ENCODE data around the gene WBP11. TPM values are rescaled to one million over a fixed set of nuclear protein-coding genes. Genes with fewer than 3 reads are reported as not detected.
"Not testable (repeated sequence)": the region's sequence is repeated elsewhere in the genome, so short reads cannot be mapped to it uniquely, and the experiment has no call there.

The WBP11 gene
- total RNA-seq, 1 experiment from 2014 or later, result 108 TPM

- Mint-ChIP-seq H3K36me3 (ENCODE audit: insufficient read depth in 1 of 3, low read depth in 3 of 3) (peaks cover 27 to 48% (median 36%) of the 10 kb centered on the region in 3 experiments), H3K27ac (no peak overlapping the region), H3K9me3 (peaks cover 42 to 43% of the 10 kb centered on the region in 2 experiments), H3K4me3 (no peak overlapping the region), H3K27me3 (ENCODE audit: low read depth) (no peaks in the 10 kb centered on the region), H3K4me1 (no peaks in the 10 kb centered on the region)
- no peak overlapping the region for H2BK20ac ChIP-seq (ENCODE audit: low read depth, low read length, poor library complexity, severe bottlenecking)
- no peak overlapping the region for H3K56ac ChIP-seq (ENCODE audit: insufficient read length, low read depth, low read length)
- H3K79me2 ChIP-seq (ENCODE audit: insufficient read depth, low read length), result no peaks in the 10 kb centered on the region
- no peak overlapping the region for H4K91ac ChIP-seq (ENCODE audit: insufficient read length, low read depth, low read length)
- no peak overlapping the region for H2AFZ ChIP-seq (ENCODE audit: low read length)
- H2BK12ac ChIP-seq (ENCODE audit: insufficient read length, low read depth, low read length), result no peak overlapping the region
- no peak overlapping the region for H4K5ac ChIP-seq (ENCODE audit: insufficient read length, low read depth, low read length)
- no peak overlapping the region for H2AK5ac ChIP-seq (ENCODE audit: insufficient read length, low read length)
- no peaks in the 10 kb centered on the region for H3K4me1 ChIP-seq (ENCODE audit: insufficient read depth, low read length)
- H2BK15ac ChIP-seq (ENCODE audit: low read depth, low read length), result no peak overlapping the region
- no peaks in the 10 kb centered on the region for H3K23me2 ChIP-seq (ENCODE audit: insufficient read length, low read depth, low read length, poor library complexity, severe bottlenecking)
- peaks cover 20% of the 10 kb centered on the region for H3K9me3 ChIP-seq (ENCODE audit: control insufficient read depth, low read depth, low read length)
- WGBS (ENCODE audit: extremely low coverage, insufficient read length, low lambda C conversion rate), result no CpG with 5 or more reads among the region's 4 CpGs
- H3K27ac ChIP-seq (ENCODE audit: insufficient read length, low read depth, low read length), result no peak overlapping the region
- H2BK120ac ChIP-seq (ENCODE audit: low read depth, low read length, poor library complexity, severe bottlenecking), result no peak overlapping the region
- no peak overlapping the region for H4K8ac ChIP-seq (replicated peaks; ENCODE audit: insufficient read length, low read depth, low read length)
- no peak overlapping the region for H2BK5ac ChIP-seq (ENCODE audit: insufficient read length, low read length)
- no peak overlapping the region for H3K14ac ChIP-seq (ENCODE audit: insufficient read depth, low read length)
- no peaks in the 10 kb centered on the region for H4K20me1 ChIP-seq (ENCODE audit: control insufficient read depth, insufficient read depth, insufficient read length)
- TF ChIP-seq, protein P1, sequence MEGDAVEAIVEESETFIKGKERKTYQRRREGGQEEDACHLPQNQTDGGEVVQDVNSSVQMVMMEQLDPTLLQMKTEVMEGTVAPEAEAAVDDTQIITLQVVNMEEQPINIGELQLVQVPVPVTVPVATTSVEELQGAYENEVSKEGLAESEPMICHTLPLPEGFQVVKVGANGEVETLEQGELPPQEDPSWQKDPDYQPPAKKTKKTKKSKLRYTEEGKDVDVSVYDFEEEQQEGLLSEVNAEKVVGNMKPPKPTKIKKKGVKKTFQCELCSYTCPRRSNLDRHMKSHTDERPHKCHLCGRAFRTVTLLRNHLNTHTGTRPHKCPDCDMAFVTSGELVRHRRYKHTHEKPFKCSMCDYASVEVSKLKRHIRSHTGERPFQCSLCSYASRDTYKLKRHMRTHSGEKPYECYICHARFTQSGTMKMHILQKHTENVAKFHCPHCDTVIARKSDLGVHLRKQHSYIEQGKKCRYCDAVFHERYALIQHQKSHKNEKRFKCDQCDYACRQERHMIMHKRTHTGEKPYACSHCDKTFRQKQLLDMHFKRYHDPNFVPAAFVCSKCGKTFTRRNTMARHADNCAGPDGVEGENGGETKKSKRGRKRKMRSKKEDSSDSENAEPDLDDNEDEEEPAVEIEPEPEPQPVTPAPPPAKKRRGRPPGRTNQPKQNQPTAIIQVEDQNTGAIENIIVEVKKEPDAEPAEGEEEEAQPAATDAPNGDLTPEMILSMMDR (conservative IDR thresholded peaks at IDR 0.05), result no peak
- no peak overlapping the region for H3K4ac ChIP-seq (ENCODE audit: low read depth, low read length)
- no peak overlapping the region for H3K18ac ChIP-seq (ENCODE audit: insufficient read length, low read depth, low read length)
- H3K27me3 ChIP-seq (ENCODE audit: insufficient read depth, low read length), result no peaks in the 10 kb centered on the region
- H3T11ph ChIP-seq (ENCODE audit: low read length), result no peak overlapping the region
- no peak overlapping the region for H3K4me2 ChIP-seq (ENCODE audit: insufficient read depth, insufficient read length, low read length)
- H3K23ac ChIP-seq (ENCODE audit: insufficient read length, low read depth, low read length), result no peak overlapping the region
- H3K79me1 ChIP-seq (ENCODE audit: insufficient read depth, low read depth, low read length, poor library complexity, severe bottlenecking), result no peaks in the 10 kb centered on the region
- no peak overlapping the region for H3K9ac ChIP-seq (ENCODE audit: extremely low read depth, insufficient read length, low read length)
- DNase-seq, result no peak
These were observed 62.1 kb downstream of the WBP11 start for GRCh38 chr12:14741153-14741552.

DNA sequence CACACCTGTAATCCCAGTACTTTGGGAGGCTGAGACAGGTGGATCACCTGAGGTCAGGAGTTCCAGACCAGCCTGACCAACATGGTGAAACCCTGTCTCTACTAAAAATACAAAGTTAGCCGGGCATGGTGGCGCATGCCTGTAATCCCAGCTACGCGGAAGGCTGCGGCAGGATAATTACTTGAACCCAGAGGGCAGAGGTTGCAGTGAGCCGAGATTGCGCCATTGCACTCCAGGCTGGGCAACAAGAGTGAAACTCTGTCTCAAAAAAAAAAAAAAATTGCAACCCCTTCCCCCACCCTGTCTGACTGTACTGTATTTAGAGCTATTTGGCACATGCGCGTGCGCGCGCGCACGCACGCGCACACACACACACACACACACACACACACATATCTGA, 66.8 kb downstream of the WBP11 start:
- not testable (repeated sequence) for H3K9ac ChIP-seq (ENCODE audit: extremely low read depth, insufficient read length, low read length); H3T11ph ChIP-seq (ENCODE audit: low read length); H2BK5ac ChIP-seq (ENCODE audit: insufficient read length, low read length); H2BK15ac ChIP-seq (ENCODE audit: low read depth, low read length); H3K23me2 ChIP-seq (ENCODE audit: insufficient read length, low read depth, low read length, poor library complexity, severe bottlenecking); H4K20me1 ChIP-seq (ENCODE audit: control insufficient read depth, insufficient read depth, insufficient read length); H3K27me3 ChIP-seq (ENCODE audit: insufficient read depth, low read length); H3K23ac ChIP-seq (ENCODE audit: insufficient read length, low read depth, low read length); DNase-seq; H2BK20ac ChIP-seq (ENCODE audit: low read depth, low read length, poor library complexity, severe bottlenecking); H2BK12ac ChIP-seq (ENCODE audit: insufficient read length, low read depth, low read length); H3K4me1 Mint-ChIP-seq; H4K8ac ChIP-seq (replicated peaks; ENCODE audit: insufficient read length, low read depth, low read length); H3K56ac ChIP-seq (ENCODE audit: insufficient read length, low read depth, low read length); H2BK120ac ChIP-seq (ENCODE audit: low read depth, low read length, poor library complexity, severe bottlenecking); H3K79me1 ChIP-seq (ENCODE audit: insufficient read depth, low read depth, low read length, poor library complexity, severe bottlenecking); H3K9me3 Mint-ChIP-seq; H3K79me2 ChIP-seq (ENCODE audit: insufficient read depth, low read length); H3K4me1 ChIP-seq (ENCODE audit: insufficient read depth, low read length); H3K4me2 ChIP-seq (ENCODE audit: insufficient read depth, insufficient read length, low read length); H2AFZ ChIP-seq (ENCODE audit: low read length); H3K9me3 ChIP-seq (ENCODE audit: control insufficient read depth, low read depth, low read length); H3K4ac ChIP-seq (ENCODE audit: low read depth, low read length); H3K14ac ChIP-seq (ENCODE audit: insufficient read depth, low read length); H4K5ac ChIP-seq (ENCODE audit: insufficient read length, low read depth, low read length); H2AK5ac ChIP-seq (ENCODE audit: insufficient read length, low read length); H3K36me3 Mint-ChIP-seq (ENCODE audit: insufficient read depth in 1 of 3, low read depth in 3 of 3); H3K27ac Mint-ChIP-seq; H3K27ac ChIP-seq (ENCODE audit: insufficient read length, low read depth, low read length); H3K18ac ChIP-seq (ENCODE audit: insufficient read length, low read depth, low read length); H4K91ac ChIP-seq (ENCODE audit: insufficient read length, low read depth, low read length); H3K4me3 Mint-ChIP-seq; H3K27me3 Mint-ChIP-seq (ENCODE audit: low read depth)
- no CpG with 5 or more reads among the region's 16 CpGs for WGBS (ENCODE audit: extremely low coverage, insufficient read length, low lambda C conversion rate)

All from H9 (cell line).